Uterus (tissue), 4 donors: ENCODE data around the gene ADA. TPM values are rescaled to one million over a fixed set of nuclear protein-coding genes. Genes with fewer than 3 reads are reported as not detected.

ENCODE experiments used
- DNase-seq, 2 donors: peaks; one replicate each; pipeline ENCODE4 v3.0.0-alpha.2; 2019 to 2020
- H3K27ac ChIP-seq, 2 donors: fragments of 200-600 bp; sonication (generic); 1 replicate in 1 of 2; 2 replicates in 1 of 2; pipeline ENCODE4 v1.5.1; 2016 to 2018
- H3K27me3 ChIP-seq, 2 donors: fragments of 200-600 bp; sonication (generic); one replicate each; pipeline ENCODE4 v1.5.1; 2018 to 2019; ENCODE audit warnings: control low read depth in 1 of 2
- H3K36me3 ChIP-seq, 2 donors: fragments of 200-600 bp; sonication (generic); one replicate each; pipeline ENCODE4 v1.5.1; 2019; ENCODE audit warnings: control low read depth in 1 of 2
- H3K4me1 ChIP-seq, 2 donors: fragments of 200-600 bp; sonication (generic); one replicate each; pipeline ENCODE4 v1.5.1; 2018 to 2019; ENCODE audit warnings: control low read depth in 1 of 2
- H3K4me3 ChIP-seq, 2 donors: fragments of 200-600 bp; sonication (generic); 1 replicate in 1 of 2; 2 replicates in 1 of 2; pipeline ENCODE4 v1.5.1; 2018 to 2019; ENCODE audit warnings: mild to moderate bottlenecking in 1 of 2
- H3K9me3 ChIP-seq, 2 donors: fragments of 200-600 bp; sonication (generic); one replicate each; pipeline ENCODE4 v1.5.1; 2019; ENCODE audit warnings: control low read depth in 1 of 2
- POLR2A ChIP-seq, 2 donors: fragments of 450-650 bp; IDR thresholded peaks; one replicate each; pipeline ENCODE4 v1.6.1; 2016; ENCODE audit warnings: antibody characterized with exemption in 2 of 2, mild to moderate bottlenecking in 1 of 2, moderate library complexity in 1 of 2
- intact Hi-C: fragments of 100-400 bp; cut with DNase I; formaldehyde crosslinking; loops from one replicate; pipeline ENCODE4 v1.15.1; 2023; ENCODE audit warnings: low total_unique reads
- total RNA-seq, 4 donors: library from RNA; depleted of rRNA in 3 of 4; stranded (reverse); fragments of >200 nt in 3 of 4; gene quantifications; one replicate each; pipeline versions ENCODE4 v1.1.0 to v1.2.4, GENCODE V29; 2014 to 2023
- TF ChIP-seq, protein P1 (sequence below), 4 experiments: fragments of 200-600 bp in 2 of 4; fragments of 450-650 bp in 2 of 4; sonication (generic) in 2 of 4; IDR thresholded peaks; one replicate each; pipeline ENCODE4 v1.5.1; 2016 to 2019; ENCODE audit warnings: antibody characterized with exemption in 4 of 4, mild to moderate bottlenecking in 2 of 4, moderate library complexity in 1 of 4
- donor health status: DM: yes; HTN: yes; CAD: no.

ADA gene
- total RNA-seq, 4 donors from 2014 or later, result 0.59 to 11.0 (median 4.8) TPM

DNA sequence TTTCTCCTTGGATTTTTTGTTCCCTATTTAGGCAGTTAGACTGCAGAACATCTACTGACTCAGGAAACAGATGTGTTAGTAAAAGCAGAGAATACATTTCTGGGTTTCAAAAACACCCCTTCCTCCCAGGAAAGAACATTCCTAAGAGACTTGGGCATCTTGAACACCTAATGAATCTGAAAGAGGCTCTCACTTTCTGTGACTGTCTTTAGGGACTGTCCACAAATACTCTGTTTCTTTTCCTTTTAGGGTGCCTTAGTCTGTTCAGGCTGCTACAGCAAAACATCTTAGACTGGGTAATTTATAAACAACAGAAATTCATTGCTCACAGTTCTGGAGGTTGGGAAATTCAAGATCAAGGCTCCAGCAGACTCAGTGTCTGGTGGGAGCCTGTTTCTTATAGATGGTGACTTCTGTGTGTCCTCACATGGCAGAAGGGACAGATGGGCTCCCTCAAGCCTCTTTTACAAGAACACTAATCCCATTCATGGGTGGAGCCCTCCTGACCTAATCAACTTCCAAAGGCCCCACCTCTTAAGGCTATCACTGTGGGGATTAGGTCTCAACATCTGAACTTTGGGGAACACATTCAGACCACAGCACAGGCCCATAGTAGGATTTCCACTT, 44.3 kb upstream of the ADA start:
- DNase-seq, result no peak
- no peak overlapping the region for H3K4me3 ChIP-seq
- H3K4me1 ChIP-seq, result peaks cover 0 to 8% of the 10 kb centered on the region in 2 donors
- intact Hi-C loops, result no loop called here
- no peaks in the 10 kb centered on the region for H3K9me3 ChIP-seq
- no peaks in the 10 kb centered on the region for H3K36me3 ChIP-seq
- peak overlapping the region; percentile 65 to 81 for H3K27ac ChIP-seq
- TF ChIP-seq, protein P1, sequence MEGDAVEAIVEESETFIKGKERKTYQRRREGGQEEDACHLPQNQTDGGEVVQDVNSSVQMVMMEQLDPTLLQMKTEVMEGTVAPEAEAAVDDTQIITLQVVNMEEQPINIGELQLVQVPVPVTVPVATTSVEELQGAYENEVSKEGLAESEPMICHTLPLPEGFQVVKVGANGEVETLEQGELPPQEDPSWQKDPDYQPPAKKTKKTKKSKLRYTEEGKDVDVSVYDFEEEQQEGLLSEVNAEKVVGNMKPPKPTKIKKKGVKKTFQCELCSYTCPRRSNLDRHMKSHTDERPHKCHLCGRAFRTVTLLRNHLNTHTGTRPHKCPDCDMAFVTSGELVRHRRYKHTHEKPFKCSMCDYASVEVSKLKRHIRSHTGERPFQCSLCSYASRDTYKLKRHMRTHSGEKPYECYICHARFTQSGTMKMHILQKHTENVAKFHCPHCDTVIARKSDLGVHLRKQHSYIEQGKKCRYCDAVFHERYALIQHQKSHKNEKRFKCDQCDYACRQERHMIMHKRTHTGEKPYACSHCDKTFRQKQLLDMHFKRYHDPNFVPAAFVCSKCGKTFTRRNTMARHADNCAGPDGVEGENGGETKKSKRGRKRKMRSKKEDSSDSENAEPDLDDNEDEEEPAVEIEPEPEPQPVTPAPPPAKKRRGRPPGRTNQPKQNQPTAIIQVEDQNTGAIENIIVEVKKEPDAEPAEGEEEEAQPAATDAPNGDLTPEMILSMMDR (IDR thresholded peaks at IDR 0.05), result no peak
- no peak for TF ChIP-seq POLR2A (IDR thresholded peaks at IDR 0.05)
- H3K27me3 ChIP-seq, result no peaks in the 10 kb centered on the region

DNA sequence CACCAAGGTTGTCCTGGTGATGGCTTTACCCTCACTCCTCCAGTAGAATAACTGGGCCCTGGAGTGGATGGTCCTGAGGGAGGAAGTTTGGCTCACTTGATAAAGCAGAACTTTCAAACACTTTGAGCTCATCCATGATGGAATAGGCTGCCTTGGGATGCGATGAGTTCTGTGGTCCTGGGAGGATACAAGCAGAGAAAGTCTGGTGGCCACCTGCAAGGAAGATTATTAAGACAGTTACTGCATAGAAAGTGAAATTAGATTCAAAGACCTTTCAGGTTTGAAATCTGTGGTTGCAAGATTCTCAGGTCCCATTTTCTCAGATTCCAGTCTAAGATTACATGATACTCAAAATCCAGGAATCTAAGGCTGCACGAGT, 43.8 kb upstream of the ADA start:
- peak overlapping the region; percentile 65 to 81 for H3K27ac ChIP-seq
- H3K9me3 ChIP-seq, result no peaks in the 10 kb centered on the region
- intact Hi-C loops, result no loop called here
- DNase-seq, result no peak
- H3K4me1 ChIP-seq, result peaks cover 0 to 8% of the 10 kb centered on the region in 2 donors
- no peaks in the 10 kb centered on the region for H3K36me3 ChIP-seq
- TF ChIP-seq, protein P1 (IDR thresholded peaks at IDR 0.05), result no peak
- TF ChIP-seq POLR2A (IDR thresholded peaks at IDR 0.05), result no peak
- no peaks in the 10 kb centered on the region for H3K27me3 ChIP-seq
- no peak overlapping the region for H3K4me3 ChIP-seq

DNA sequence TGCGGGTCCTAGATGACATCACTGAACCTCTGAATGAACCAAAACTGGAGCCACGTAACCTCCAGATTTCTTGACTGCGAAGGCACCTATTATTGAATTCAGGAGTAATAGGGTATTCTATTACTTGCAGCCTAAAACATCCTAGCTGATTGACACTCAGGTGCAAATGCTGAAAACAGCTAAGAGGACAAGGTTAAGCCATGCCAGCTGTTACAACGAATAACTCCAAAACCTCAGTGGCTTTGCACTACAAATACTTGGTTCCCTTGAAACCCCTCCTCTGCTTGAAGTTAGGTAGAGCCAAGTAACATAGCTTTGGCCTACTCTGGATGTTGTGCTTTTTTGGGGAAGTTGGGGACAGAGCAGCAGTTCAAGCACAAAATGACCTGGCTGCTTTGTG, 42.7 kb upstream of the ADA start:
- no peaks in the 10 kb centered on the region for H3K9me3 ChIP-seq
- DNase-seq, result no peak
- no peak overlapping the region for H3K4me3 ChIP-seq
- H3K27me3 ChIP-seq, result no peaks in the 10 kb centered on the region
- TF ChIP-seq, protein P1 (IDR thresholded peaks at IDR 0.05), result no peak
- no peak for TF ChIP-seq POLR2A (IDR thresholded peaks at IDR 0.05)
- peak overlapping the region; percentile 65 to 81 for H3K27ac ChIP-seq
- peaks cover 0 to 8% of the 10 kb centered on the region in 2 donors for H3K4me1 ChIP-seq
- intact Hi-C loops, result no loop called here
- H3K36me3 ChIP-seq, result no peaks in the 10 kb centered on the region

DNA sequence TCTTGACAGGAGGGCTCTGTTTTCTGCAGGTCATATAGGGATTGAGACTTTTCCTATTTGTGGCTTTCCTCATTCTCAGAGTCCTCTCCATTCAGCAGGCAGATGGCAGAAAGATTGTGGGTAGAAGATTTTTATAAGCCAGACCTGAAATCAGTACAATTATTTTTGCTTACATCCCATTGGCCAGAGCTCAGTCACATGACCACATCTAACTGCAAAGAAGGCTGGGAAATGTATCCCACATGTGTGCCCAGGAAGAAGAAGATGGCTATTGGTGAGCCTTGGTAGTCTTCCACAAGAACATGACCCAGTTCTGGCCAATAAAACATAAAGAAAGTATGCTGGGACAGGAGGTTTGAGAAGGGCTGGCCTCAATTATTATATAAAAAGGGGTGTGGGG, 42.1 kb upstream of the ADA start:
- intact Hi-C loops, result no loop called here

DNA sequence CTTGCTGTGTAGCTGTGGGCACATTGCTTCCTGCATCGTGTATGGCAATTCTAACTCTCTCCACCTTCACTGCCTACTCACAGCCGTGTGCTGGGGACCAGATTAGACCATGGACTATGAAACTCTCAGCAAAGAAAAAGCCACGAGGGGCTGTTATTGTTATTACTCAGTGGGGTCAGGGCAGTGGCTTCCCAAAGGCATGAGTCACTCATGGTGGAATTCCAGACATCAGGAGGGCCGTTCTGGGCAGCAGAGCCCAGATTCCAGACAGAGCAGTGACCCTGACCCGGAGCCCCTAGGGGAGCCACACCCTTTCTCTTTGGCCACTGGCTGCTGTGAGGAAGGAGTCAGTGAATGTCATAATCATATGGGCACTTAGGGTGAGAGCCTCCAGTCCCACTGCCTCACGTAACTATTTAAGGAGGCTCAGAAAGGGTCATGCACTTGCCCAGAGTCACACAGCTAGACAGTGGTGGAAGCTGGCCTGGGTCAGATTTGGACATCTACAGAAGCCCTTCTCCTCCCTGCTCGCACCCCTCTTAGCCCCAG, 41.5 kb upstream of the ADA start:
- no peak overlapping the region for H3K4me3 ChIP-seq
- H3K36me3 ChIP-seq, result no peaks in the 10 kb centered on the region
- no peaks in the 10 kb centered on the region for H3K9me3 ChIP-seq
- H3K27me3 ChIP-seq, result no peaks in the 10 kb centered on the region
- peak overlapping the region; percentile 65 to 81 for H3K27ac ChIP-seq
- peak; percentile 77 to 84 for DNase-seq
- TF ChIP-seq, protein P1 (IDR thresholded peaks at IDR 0.05), result no peak
- peak in 1 of 2 donors; percentile 5 for TF ChIP-seq POLR2A (IDR thresholded peaks at IDR 0.05)
- peaks cover 0 to 8% of the 10 kb centered on the region in 2 donors for H3K4me1 ChIP-seq
- intact Hi-C loops, result no loop called here

More for the DNA sequence above, 42.1 kb upstream of the ADA start:
- Histone ChIP-seq H3K27me3 (no peaks in the 10 kb centered on the region), H3K4me3 (no peak overlapping the region), H3K4me1 (peaks cover 0 to 8% of the 10 kb centered on the region in 2 donors), H3K9me3 (no peaks in the 10 kb centered on the region), H3K36me3 (no peaks in the 10 kb centered on the region), H3K27ac (peak overlapping the region; percentile 65 to 81)
- TF ChIP-seq, protein P1 (IDR thresholded peaks at IDR 0.05), result no peak
- no peak for TF ChIP-seq POLR2A (IDR thresholded peaks at IDR 0.05)
- DNase-seq, result no peak
